Stimulated activated naive B cell treated with anti-CD40 and anti-IgM and Interleukin-4, amounts not matched to agents 10 μg/mL and 1 μg/mL and 100 μg/mL, for 72 hours (primary cell): ENCODE results near the gene ZNF283.
"Not testable (repeated sequence)": the region's sequence is repeated elsewhere in the genome, so short reads cannot be mapped to it uniquely, and the experiment has no call there.

Experiments
- ATAC-seq, 2 donors: fragments of 150-1000 bp; cut with Tn5 transposase; replicated peaks; 2 replicates each; pipeline ENCODE4 v1.10.0; 2021; ENCODE audit warnings: moderate library complexity in 1 of 2
- DNase-seq: peaks from one replicate; pipeline ENCODE4 v3.0.0; 2021
- H3K27ac Mint-ChIP-seq: one replicate; pipeline ENCODE4 v1.8.0; 2022; ENCODE audit warnings: mild to moderate bottlenecking, mixed read lengths
- H3K27me3 Mint-ChIP-seq, 2 donors: one replicate each; pipeline ENCODE4 v1.8.0; 2022; ENCODE audit warnings: mixed read lengths in 2 of 2
- H3K36me3 Mint-ChIP-seq, 2 donors: one replicate each; pipeline ENCODE4 v1.8.0; 2022; ENCODE audit warnings: mixed read lengths in 2 of 2, mild to moderate bottlenecking in 1 of 2
- H3K4me1 Mint-ChIP-seq, 2 donors: one replicate each; pipeline ENCODE4 v1.8.0; 2022; ENCODE audit warnings: mixed read lengths in 2 of 2, mild to moderate bottlenecking in 1 of 2
- H3K4me3 Mint-ChIP-seq, 2 donors: one replicate each; pipeline ENCODE4 v1.8.0; 2022; ENCODE audit warnings: mild to moderate bottlenecking in 2 of 2, mixed read lengths in 2 of 2, moderate library complexity in 1 of 2
- H3K9me3 Mint-ChIP-seq, 2 donors: one replicate each; pipeline ENCODE4 v1.8.0; 2022; ENCODE audit warnings: mixed read lengths in 2 of 2, mild to moderate bottlenecking in 1 of 2

ZNF283 gene

DNA sequence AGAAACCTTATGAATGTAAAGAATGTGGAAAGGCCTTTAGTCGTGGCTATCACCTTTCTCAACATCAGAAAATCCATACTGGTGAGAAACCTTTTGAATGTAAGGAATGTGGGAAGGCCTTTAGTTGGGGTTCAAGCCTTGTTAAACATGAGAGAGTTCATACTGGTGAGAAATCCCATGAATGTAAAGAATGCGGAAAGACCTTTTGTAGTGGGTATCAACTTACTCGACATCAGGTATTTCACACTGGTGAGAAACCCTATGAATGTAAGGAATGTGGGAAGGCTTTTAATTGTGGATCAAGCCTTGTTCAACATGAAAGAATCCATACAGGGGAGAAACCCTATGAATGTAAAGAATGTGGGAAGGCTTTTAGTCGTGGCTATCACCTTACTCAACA, 20.8 kb downstream of the ZNF283 start:
- no peak overlapping the region for H3K27ac Mint-ChIP-seq
- H3K4me3 Mint-ChIP-seq: no peak overlapping the region
- peaks cover 15 to 21% of the 10 kb centered on the region in 2 donors for H3K9me3 Mint-ChIP-seq
- peaks cover 38 to 61% of the 10 kb centered on the region in 2 donors for H3K36me3 Mint-ChIP-seq
- H3K4me1 Mint-ChIP-seq: no peaks in the 10 kb centered on the region
- ATAC-seq (no peak), DNase-seq (no peak)
- H3K27me3 Mint-ChIP-seq: no peaks in the 10 kb centered on the region

DNA sequence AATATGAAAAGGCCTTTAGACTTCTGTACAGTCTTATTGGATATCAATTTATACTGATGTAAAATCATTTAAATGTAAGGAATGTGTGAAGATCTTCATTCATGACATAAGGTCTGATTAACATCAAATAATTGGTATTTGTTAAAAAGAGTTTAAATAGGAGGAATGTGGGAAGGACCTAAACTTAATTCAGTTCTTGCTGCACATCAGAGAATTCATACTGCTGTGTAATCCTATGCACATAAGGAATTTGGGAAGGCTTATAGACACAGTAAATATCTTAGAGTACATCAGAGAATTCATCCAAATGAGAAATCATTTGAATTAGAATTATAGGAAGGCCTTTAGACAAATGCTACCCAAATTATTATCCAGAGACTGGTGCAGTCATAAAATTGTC, 21.7 kb downstream of the ZNF283 start:
- Mint-ChIP-seq H3K27ac (no peak overlapping the region), H3K4me3 (no peak overlapping the region), H3K9me3 (peaks cover 15 to 21% of the 10 kb centered on the region in 2 donors), H3K36me3 (peaks cover 39 to 59% of the 10 kb centered on the region in 2 donors), H3K27me3 (no peaks in the 10 kb centered on the region), H3K4me1 (no peaks in the 10 kb centered on the region)
- ATAC-seq: no peak
- DNase-seq: no peak

DNA sequence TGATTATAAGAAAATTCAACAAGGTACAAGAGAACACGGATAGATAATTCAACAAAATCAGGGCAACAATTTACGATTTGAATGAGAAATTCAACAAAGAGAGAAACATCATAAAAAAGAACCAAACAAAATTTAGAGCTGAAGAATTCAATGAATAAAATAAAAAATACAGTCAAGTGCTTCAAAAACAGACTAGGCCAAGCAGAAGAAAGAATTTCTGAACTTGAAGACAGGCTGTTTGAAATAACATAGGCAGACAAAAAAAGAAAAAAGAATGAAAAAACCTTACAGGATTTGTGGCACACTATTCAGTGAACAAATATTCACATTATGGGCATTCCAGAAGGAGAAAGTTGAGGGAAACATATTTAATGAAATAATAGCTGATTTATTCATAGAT, 31.1 kb downstream of the ZNF283 start:
- Mint-ChIP-seq H3K9me3 (peaks cover 32 to 36% of the 10 kb centered on the region in 2 donors), H3K4me3 (no peak overlapping the region), H3K27ac (no peak overlapping the region), H3K27me3 (no peaks in the 10 kb centered on the region), H3K4me1 (no peaks in the 10 kb centered on the region), H3K36me3 (peaks cover 20 to 27% of the 10 kb centered on the region in 2 donors)
- ATAC-seq (no peak), DNase-seq (no peak)

DNA sequence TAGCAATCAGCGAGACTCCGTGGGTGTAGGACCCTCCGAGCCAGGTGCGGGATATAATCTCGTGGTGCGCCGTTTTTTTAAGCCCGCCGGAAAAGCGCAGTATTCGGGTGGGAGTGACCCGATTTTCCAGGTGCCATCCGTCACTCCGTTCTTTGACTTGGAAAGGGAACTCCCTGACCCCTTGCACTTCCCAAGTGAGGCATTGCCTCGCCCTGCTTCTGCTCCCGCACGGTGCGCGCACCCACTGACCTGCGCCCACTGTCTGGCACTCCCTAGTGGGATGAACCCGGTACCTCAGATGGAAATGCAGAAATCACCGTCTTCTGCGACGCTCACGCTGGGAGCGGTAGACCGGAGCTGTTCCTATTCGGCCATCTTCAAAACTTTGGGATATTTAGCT, 39.8 kb downstream of the ZNF283 start:
- not testable (repeated sequence) for DNase-seq, ATAC-seq, H3K27me3 Mint-ChIP-seq, H3K4me3 Mint-ChIP-seq, H3K27ac Mint-ChIP-seq, H3K4me1 Mint-ChIP-seq
- H3K36me3 Mint-ChIP-seq: peaks cover 7 to 16% of the 10 kb centered on the region in 2 donors
- H3K9me3 Mint-ChIP-seq: peaks cover 13 to 18% of the 10 kb centered on the region in 2 donors

DNA sequence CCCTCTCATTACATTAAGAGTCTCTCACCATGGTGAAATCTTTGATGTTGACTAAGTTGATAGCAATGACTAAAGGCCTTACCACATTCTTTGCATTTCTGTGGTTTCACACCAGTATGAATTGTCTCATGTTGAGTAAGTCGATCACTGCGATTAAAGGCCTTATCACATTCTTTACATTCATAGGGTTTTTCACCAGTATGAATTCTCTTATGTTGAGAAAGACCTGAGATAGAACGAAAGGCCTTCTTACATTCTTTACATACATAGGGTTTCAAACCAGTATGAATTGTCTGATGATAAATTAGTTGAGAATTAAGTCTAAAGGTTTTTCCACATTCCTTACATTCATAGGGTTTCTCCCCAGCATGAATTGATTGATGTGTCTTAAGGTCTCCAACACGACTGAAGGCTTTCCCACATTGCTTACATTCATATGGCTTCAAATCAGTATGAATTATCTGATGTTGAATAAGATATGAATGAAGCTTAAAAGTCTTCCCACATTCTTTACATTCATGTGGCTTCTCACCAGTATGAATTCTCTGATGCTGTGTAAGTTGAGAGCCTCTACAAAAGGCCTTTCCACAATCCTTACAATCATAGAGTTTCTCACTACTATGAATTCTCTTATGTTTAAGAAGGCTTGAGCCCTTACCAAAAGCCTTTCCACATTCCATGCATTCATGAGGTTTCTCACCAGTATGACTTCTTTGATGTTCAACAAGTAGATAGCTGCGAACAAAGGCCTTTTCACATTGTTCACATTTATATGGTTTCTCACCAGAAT, 45.6 kb downstream of the ZNF283 start:
- ATAC-seq (no peak), DNase-seq (no peak)
- no peak overlapping the region for H3K4me3 Mint-ChIP-seq
- H3K9me3 Mint-ChIP-seq: peaks cover 26 to 28% of the 10 kb centered on the region in 2 donors
- peaks cover 30 to 50% of the 10 kb centered on the region in 2 donors for H3K36me3 Mint-ChIP-seq
- no peaks in the 10 kb centered on the region for H3K4me1 Mint-ChIP-seq
- no peak overlapping the region for H3K27ac Mint-ChIP-seq
- H3K27me3 Mint-ChIP-seq: no peaks in the 10 kb centered on the region

DNA sequence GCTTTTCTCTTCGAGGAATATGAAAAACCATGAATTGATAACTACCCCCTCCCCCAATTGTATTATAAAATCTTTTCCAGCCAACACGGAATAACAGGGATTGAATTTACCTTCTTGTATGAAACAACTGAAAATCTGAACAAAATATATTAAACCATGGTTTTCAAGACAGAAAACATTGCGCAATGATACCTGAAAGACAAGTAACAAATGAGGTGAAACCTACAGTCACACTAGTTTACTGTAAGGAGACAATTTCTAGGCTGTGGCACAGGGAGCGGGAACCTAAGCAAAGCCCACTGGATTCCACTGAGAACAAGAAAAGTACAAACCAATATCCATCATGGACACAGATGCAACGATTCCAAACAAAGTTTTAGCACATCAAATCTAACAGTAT, 53.4 kb downstream of the ZNF283 start:
- peaks cover 38 to 44% of the 10 kb centered on the region in 2 donors for H3K9me3 Mint-ChIP-seq
- ATAC-seq: no peak

DNA sequence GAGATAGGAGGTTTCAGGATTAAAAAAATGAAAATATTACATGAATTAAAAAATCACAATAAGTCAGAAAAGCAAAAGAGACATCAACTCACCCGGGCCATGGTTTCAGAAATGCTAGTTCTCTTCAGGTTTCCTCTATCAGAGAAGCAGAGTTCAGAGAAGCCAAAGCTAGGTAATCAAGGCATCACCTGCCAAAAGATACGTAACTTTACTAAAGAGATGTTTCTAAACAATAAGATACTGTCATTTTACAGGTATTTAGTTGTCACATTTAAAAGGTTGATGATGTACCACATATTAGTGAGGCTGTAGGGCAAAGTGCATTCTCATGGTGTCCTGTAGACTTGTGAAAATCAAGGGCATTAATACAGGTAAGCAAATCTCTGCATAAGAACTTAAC, 56.7 kb downstream of the ZNF283 start, which contains the start of gene ZNF404:
Gene ZNF404, minus strand, starts transcription at position 101 of the 400 bp plus-strand sequence.
- Mint-ChIP-seq H3K9me3 (peaks cover 42 to 44% of the 10 kb centered on the region in 2 donors), H3K4me1 (no peaks in the 10 kb centered on the region), H3K36me3 (peaks cover 50 to 69% of the 10 kb centered on the region in 2 donors), H3K4me3 (no peak within 1 kb of the TSS), H3K27ac (no peak within 1 kb of the TSS), H3K27me3 (no peaks in the 10 kb centered on the region)
- DNase-seq (no peak), ATAC-seq (no peak)

More for the DNA sequence above, 53.4 kb downstream of the ZNF283 start:
- Mint-ChIP-seq H3K4me3 (no peak overlapping the region), H3K27ac (no peak overlapping the region), H3K27me3 (no peaks in the 10 kb centered on the region), H3K4me1 (no peaks in the 10 kb centered on the region), H3K36me3 (peaks cover 57 to 77% of the 10 kb centered on the region in 2 donors)
- no peak for DNase-seq

DNA sequence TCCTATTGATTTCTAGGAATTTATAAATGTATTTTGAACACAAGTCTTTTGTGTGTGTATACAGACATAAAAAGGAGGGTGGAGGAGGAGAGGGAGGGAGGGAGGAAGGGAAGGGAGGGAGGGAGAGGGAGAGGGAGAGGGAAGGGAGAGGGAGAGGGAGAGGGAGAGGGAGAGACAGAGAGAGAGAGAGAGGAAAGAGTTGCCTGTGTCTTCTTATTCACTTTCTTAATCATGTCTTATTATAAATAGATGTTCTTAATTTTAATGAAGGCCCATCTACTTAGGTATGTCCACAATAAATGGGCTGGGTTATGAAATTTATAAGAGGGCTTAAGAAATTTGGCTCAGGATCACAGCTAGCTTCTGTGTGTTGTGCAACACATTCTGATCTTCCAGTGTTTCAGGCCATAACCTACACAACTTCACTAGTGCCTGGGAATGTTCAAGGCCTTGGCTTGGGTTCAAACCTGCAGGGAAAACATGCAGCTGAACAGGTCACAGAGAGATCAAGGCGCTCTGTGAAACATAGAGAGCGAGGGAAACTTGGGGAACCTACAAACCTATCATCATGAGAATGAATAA, 68.7 kb downstream of the ZNF283 start:
- H3K36me3 Mint-ChIP-seq: peaks cover 34 to 54% of the 10 kb centered on the region in 2 donors

More for the DNA sequence above, 68.7 kb downstream of the ZNF283 start:
- DNase-seq (no peak), ATAC-seq (no peak)
- peaks cover 16 to 21% of the 10 kb centered on the region in 2 donors for H3K9me3 Mint-ChIP-seq
- no peak overlapping the region for H3K27ac Mint-ChIP-seq
- no peak overlapping the region for H3K4me3 Mint-ChIP-seq
- peaks cover 1 to 11% of the 10 kb centered on the region in 2 donors for H3K4me1 Mint-ChIP-seq
- no peaks in the 10 kb centered on the region for H3K27me3 Mint-ChIP-seq
